CD14-positive monocyte (primary cell): ENCODE measurements around the gene ROBO2. TPM values are rescaled to one million over a fixed set of nuclear protein-coding genes. Genes with fewer than 3 reads are reported as not detected.

Source experiments
- DNase-seq, 3 donors: peaks; one replicate each; pipeline ENCODE4 v3.0.0-alpha.2; 2011 to 2022
- H2AFZ ChIP-seq: 2 replicates; pipeline ENCODE4 v1.6.0; 2012; ENCODE audit warnings: mild to moderate bottlenecking, low read depth, low read length, inconsistent platforms; ENCODE audit not compliant: insufficient read depth, poor library complexity, severe bottlenecking
- H3K27ac ChIP-seq, 2 donors: 1 replicate in 1 of 2; 2 replicates in 1 of 2; pipeline ENCODE4 v1.5.1; 2012 to 2013; ENCODE audit warnings: low read length in 2 of 2, control low read depth in 1 of 2, inconsistent platforms in 1 of 2, low read depth in 1 of 2, mild to moderate bottlenecking in 1 of 2
- H3K27me3 ChIP-seq, 2 donors: one replicate each; pipeline versions ENCODE4 v1.6.0 to v1.6.1; 2011 to 2013; ENCODE audit warnings: low read length in 2 of 2; ENCODE audit not compliant: control insufficient read depth in 2 of 2, insufficient read depth in 2 of 2
- H3K36me3 ChIP-seq, 2 donors: replicated peaks in 1 of 2; 1 replicate in 1 of 2; 2 replicates in 1 of 2; pipeline versions ENCODE4 v1.5.1 to v1.6.1; 2012 to 2013; ENCODE audit warnings: low read length in 2 of 2, control low read depth in 1 of 2, inconsistent platforms in 1 of 2, mild to moderate bottlenecking in 1 of 2; ENCODE audit not compliant: insufficient read depth in 2 of 2, control insufficient read depth in 1 of 2
- H3K4me1 ChIP-seq, 2 donors: 1 replicate in 1 of 2; 2 replicates in 1 of 2; pipeline versions ENCODE4 v1.5.1 to v1.6.1; 2012 to 2013; ENCODE audit warnings: low read length in 2 of 2, control low read depth in 1 of 2, inconsistent platforms in 1 of 2, mild to moderate bottlenecking in 1 of 2, moderate library complexity in 1 of 2; ENCODE audit not compliant: insufficient read depth in 2 of 2, control insufficient read depth in 1 of 2
- H3K4me2 ChIP-seq: replicated peaks from 2 replicates; pipeline ENCODE3; 2012; ENCODE audit warnings: low read length, moderate library complexity, mild to moderate bottlenecking; ENCODE audit not compliant: poor library complexity, severe bottlenecking; ENCODE audit errors: extremely low read depth
- H3K4me3 ChIP-seq, 3 experiments: fragments of 200-600 bp in 1 of 3; sonication (generic) in 1 of 3; replicated peaks in 1 of 3; 1 replicate in 2 of 3; 2 replicates in 1 of 3; pipeline ENCODE4 v1.5.1; 2011 to 2013; ENCODE audit warnings: low read length in 3 of 3, mild to moderate bottlenecking in 3 of 3, control low read depth in 2 of 3, low read depth in 2 of 3, inconsistent platforms in 1 of 3, moderate library complexity in 1 of 3
- H3K79me2 ChIP-seq: 2 replicates; pipeline ENCODE4 v1.6.0; 2012; ENCODE audit warnings: mild to moderate bottlenecking, control low read depth, inconsistent platforms, low read length, moderate library complexity; ENCODE audit not compliant: insufficient read depth
- H3K9ac ChIP-seq: 2 replicates; pipeline ENCODE4 v1.6.0; 2017; ENCODE audit warnings: low read length, mild to moderate bottlenecking; ENCODE audit not compliant: insufficient read depth, poor library complexity, severe bottlenecking
- H3K9me3 ChIP-seq, 2 donors: replicated peaks in 1 of 2; 1 replicate in 1 of 2; 2 replicates in 1 of 2; pipeline versions ENCODE4 v1.5.1 to v1.6.1; 2012 to 2013; ENCODE audit warnings: low read length in 2 of 2, control low read depth in 1 of 2; ENCODE audit not compliant: control insufficient read depth in 1 of 2, insufficient read depth in 1 of 2
- H4K20me1 ChIP-seq: 2 replicates; pipeline ENCODE4 v1.6.0; 2012; ENCODE audit warnings: mild to moderate bottlenecking, low read length, control low read depth, moderate library complexity; ENCODE audit not compliant: insufficient read depth
- H3K27ac Mint-ChIP-seq, 7 donors: one replicate each; pipeline ENCODE4 v1.8.0; 2020; ENCODE audit warnings: mild to moderate bottlenecking in 7 of 7, mixed read lengths in 7 of 7, moderate library complexity in 6 of 7, inconsistent platforms in 2 of 7
- H3K27me3 Mint-ChIP-seq, 3 donors: one replicate each; pipeline ENCODE4 v1.8.0; 2021 to 2022; ENCODE audit warnings: low read depth in 3 of 3, mild to moderate bottlenecking in 3 of 3, mixed read lengths in 3 of 3, moderate library complexity in 3 of 3, inconsistent platforms in 1 of 3
- H3K36me3 Mint-ChIP-seq, 2 donors: one replicate each; pipeline ENCODE4 v1.8.0; 2020; ENCODE audit warnings: mixed read lengths in 2 of 2, inconsistent platforms in 1 of 2, mild to moderate bottlenecking in 1 of 2
- H3K4me1 Mint-ChIP-seq: one replicate; pipeline ENCODE4 v1.8.0; 2020; ENCODE audit warnings: mild to moderate bottlenecking, mixed read lengths
- H3K4me3 Mint-ChIP-seq, 2 donors: one replicate each; pipeline ENCODE4 v1.8.0; 2020; ENCODE audit warnings: mild to moderate bottlenecking in 2 of 2, mixed read lengths in 2 of 2, moderate library complexity in 1 of 2
- H3K9me3 Mint-ChIP-seq, 7 donors: one replicate each; pipeline ENCODE4 v1.8.0; 2020 to 2022; ENCODE audit warnings: mixed read lengths in 7 of 7, mild to moderate bottlenecking in 6 of 7, moderate library complexity in 6 of 7, inconsistent platforms in 2 of 7
- CTCF ChIP-seq: fragments of 200-600 bp; IDR thresholded peaks from one replicate; pipeline ENCODE4 v1.8.0; 2022; ENCODE audit warnings: antibody characterized with exemption, mild to moderate bottlenecking
- WGBS: methylation state at CpG from one replicate; pipeline ENCODE4 v1.1.5; 2013; ENCODE audit warnings: missing lambda C conversion rate; ENCODE audit not compliant: insufficient coverage; 5-methylcytosine and 5-hydroxymethylcytosine counted together
- intact Hi-C, 2 donors: fragments of 100-400 bp; cut with micrococcal nuclease; formaldehyde crosslinking; loops; one replicate each; pipeline versions ENCODE4 v1.15.0 to v1.15.1; 2023
- polyA plus RNA-seq, 3 donors: library from polyadenylated mRNA; depleted of rRNA in 1 of 3; unstranded in 2 of 3; stranded (reverse) in 1 of 3; fragments of 300-500 nt in 2 of 3; fragments of >200 nt in 1 of 3; fragmentation: Illumina TruSeq in 2 of 3; gene quantifications; 1 replicate in 2 of 3; 2 replicates in 1 of 3; pipeline ENCODE4 v1.2.3, GENCODE V29; 2012 to 2021

The ROBO2 gene
- polyA plus RNA-seq, 3 donors, result not detected

GRCh38 chr3:77065750-77066149 is 25.9 kb downstream of the ROBO2 start:
- no peaks in the 10 kb centered on the region for H3K27me3 ChIP-seq
- intact Hi-C loops, result no loop called here
- H3K27ac ChIP-seq, result no peak overlapping the region
- no peak overlapping the region for H3K27ac Mint-ChIP-seq
- no peak overlapping the region for H2AFZ ChIP-seq
- H3K4me3 ChIP-seq, result no peak overlapping the region
- no peaks in the 10 kb centered on the region for H3K79me2 ChIP-seq
- no peak overlapping the region for H3K9ac ChIP-seq
- no peaks in the 10 kb centered on the region for H3K36me3 ChIP-seq
- H3K9me3 ChIP-seq, result no peaks in the 10 kb centered on the region
- no peak for TF ChIP-seq CTCF
- no peak for DNase-seq
- no peaks in the 10 kb centered on the region for H3K4me1 ChIP-seq
- WGBS, result no CpG with 5 or more reads among the region's 5 CpGs
- H3K4me2 ChIP-seq, result no peak overlapping the region
- no peaks in the 10 kb centered on the region for H3K4me1 Mint-ChIP-seq
- no peaks in the 10 kb centered on the region for H4K20me1 ChIP-seq
- no peak overlapping the region for H3K4me3 Mint-ChIP-seq
- H3K9me3 Mint-ChIP-seq, result peaks cover 0 to 10% (median 5%) of the 10 kb centered on the region in 7 donors
- no peaks in the 10 kb centered on the region for H3K36me3 Mint-ChIP-seq
- H3K27me3 Mint-ChIP-seq, result no peaks in the 10 kb centered on the region

GRCh38 chr3:77066829-77067228 is 26.9 kb downstream of the ROBO2 start:
- no peak for TF ChIP-seq CTCF
- intact Hi-C loops, result no loop called here
- H3K9me3 ChIP-seq, result no peaks in the 10 kb centered on the region
- Mint-ChIP-seq H3K9me3 (peaks cover 0 to 10% (median 5%) of the 10 kb centered on the region in 7 donors), H3K27ac (no peak overlapping the region), H3K4me1 (no peaks in the 10 kb centered on the region), H3K27me3 (no peaks in the 10 kb centered on the region), H3K36me3 (no peaks in the 10 kb centered on the region), H3K4me3 (no peak overlapping the region)
- no peak overlapping the region for H3K4me2 ChIP-seq
- H3K36me3 ChIP-seq, result no peaks in the 10 kb centered on the region
- H3K4me3 ChIP-seq, result no peak overlapping the region
- H3K79me2 ChIP-seq, result no peaks in the 10 kb centered on the region
- WGBS, result no CpG with 5 or more reads among the region's 1 CpG
- H2AFZ ChIP-seq, result no peak overlapping the region
- DNase-seq, result no peak
- H3K9ac ChIP-seq, result no peak overlapping the region
- H3K4me1 ChIP-seq, result no peaks in the 10 kb centered on the region
- H3K27ac ChIP-seq, result no peak overlapping the region
- no peaks in the 10 kb centered on the region for H4K20me1 ChIP-seq
- no peaks in the 10 kb centered on the region for H3K27me3 ChIP-seq
